Mesenchymal stem cell (in vitro differentiated cells and primary cell): ENCODE results near the gene FLG2. TPM values are rescaled to one million over a fixed set of nuclear protein-coding genes. Genes with fewer than 3 reads are reported as not detected.
"Not testable (repeated sequence)": the region's sequence is repeated elsewhere in the genome, so short reads cannot be mapped to it uniquely, and the experiment has no call there.

Experiments
- DNase-seq: peaks from one replicate; pipeline ENCODE4 v3.0.0-alpha.2; 2013
- H2AFZ ChIP-seq: one replicate; pipeline ENCODE4 v1.6.1; 2013; ENCODE audit warnings: low read depth, mild to moderate bottlenecking, control low read depth, inconsistent platforms, low read length, moderate library complexity
- H2AK5ac ChIP-seq: 2 replicates; pipeline ENCODE4 v1.6.1; 2013; ENCODE audit warnings: low read length, moderate library complexity, mild to moderate bottlenecking, inconsistent platforms; ENCODE audit not compliant: severe bottlenecking
- H2BK120ac ChIP-seq: one replicate; pipeline ENCODE4 v1.6.1; 2013; ENCODE audit warnings: low read depth, mild to moderate bottlenecking, inconsistent platforms, low read length, moderate library complexity
- H2BK12ac ChIP-seq, 2 experiments: one replicate each; pipeline ENCODE4 v1.6.1; 2013; ENCODE audit warnings: inconsistent platforms in 2 of 2, low read length in 2 of 2, mild to moderate bottlenecking in 2 of 2, moderate library complexity in 2 of 2, control low read depth in 1 of 2
- H2BK15ac ChIP-seq: one replicate; pipeline ENCODE4 v1.6.1; 2013; ENCODE audit warnings: mild to moderate bottlenecking, low read depth, inconsistent platforms; ENCODE audit not compliant: poor library complexity, severe bottlenecking
- H2BK5ac ChIP-seq: 2 replicates; pipeline ENCODE4 v1.6.1; 2013; ENCODE audit warnings: low read depth, mild to moderate bottlenecking, low read length, control low read depth, inconsistent platforms; ENCODE audit not compliant: poor library complexity, severe bottlenecking
- H3K14ac ChIP-seq, 2 experiments: one replicate each; pipeline ENCODE4 v1.6.1; 2013; ENCODE audit warnings: inconsistent platforms in 2 of 2, low read length in 2 of 2, control low read depth in 1 of 2, mild to moderate bottlenecking in 1 of 2, moderate library complexity in 1 of 2
- H3K18ac ChIP-seq, 2 experiments: one replicate each; pipeline ENCODE4 v1.6.1; 2013; ENCODE audit warnings: inconsistent platforms in 2 of 2, low read length in 2 of 2, control low read depth in 1 of 2, low read depth in 1 of 2, mild to moderate bottlenecking in 1 of 2
- H3K23ac ChIP-seq, 2 experiments: one replicate each; pipeline ENCODE4 v1.6.1; 2013; ENCODE audit warnings: inconsistent platforms in 2 of 2, low read length in 2 of 2, mild to moderate bottlenecking in 2 of 2, moderate library complexity in 2 of 2, control low read depth in 1 of 2
- H3K27ac ChIP-seq: 2 replicates; pipeline ENCODE4 v1.5.1; 2013; ENCODE audit warnings: mild to moderate bottlenecking, moderate library complexity, low read length, control low read depth, inconsistent platforms; ENCODE audit not compliant: poor library complexity, severe bottlenecking
- H3K27me3 ChIP-seq, 2 experiments: 2 replicates each; pipeline versions ENCODE4 v1.6.1 to v1.7.0; 2013; ENCODE audit warnings: low read length in 2 of 2, mild to moderate bottlenecking in 2 of 2, moderate library complexity in 2 of 2, control low read depth in 1 of 2, inconsistent platforms in 1 of 2; ENCODE audit not compliant: control insufficient read depth in 1 of 2, insufficient read depth in 1 of 2
- H3K36me3 ChIP-seq, 2 experiments: 2 replicates each; pipeline versions ENCODE4 v1.6.1 to v1.7.0; 2013; ENCODE audit warnings: low read length in 2 of 2, control low read depth in 1 of 2, inconsistent platforms in 1 of 2, low read depth in 1 of 2, mild to moderate bottlenecking in 1 of 2; ENCODE audit not compliant: insufficient read depth in 2 of 2, control insufficient read depth in 1 of 2
- H3K4ac ChIP-seq, 2 experiments: one replicate each; pipeline ENCODE4 v1.6.1; 2013; ENCODE audit warnings: inconsistent platforms in 2 of 2, low read length in 2 of 2, mild to moderate bottlenecking in 2 of 2, moderate library complexity in 2 of 2, control low read depth in 1 of 2, low read depth in 1 of 2
- H3K4me1 ChIP-seq: 2 replicates; pipeline ENCODE4 v1.6.1; 2013; ENCODE audit warnings: low read depth, low read length, control low read depth; ENCODE audit not compliant: control insufficient read depth, insufficient read depth
- H3K4me2 ChIP-seq: 2 replicates; pipeline ENCODE4 v1.6.1; 2013; ENCODE audit warnings: low read length, mild to moderate bottlenecking, inconsistent platforms; ENCODE audit not compliant: poor library complexity, severe bottlenecking
- H3K4me3 ChIP-seq, 2 experiments: 2 replicates each; pipeline versions ENCODE4 v1.5.1 to v1.7.0; 2013; ENCODE audit warnings: low read length in 2 of 2, mild to moderate bottlenecking in 2 of 2, control low read depth in 1 of 2, low read depth in 1 of 2; ENCODE audit not compliant: insufficient read depth in 1 of 2
- H3K79me1 ChIP-seq: replicated peaks from 2 replicates; pipeline ENCODE4 v1.6.1; 2013; ENCODE audit warnings: mild to moderate bottlenecking, control low read depth, low read length, inconsistent platforms; ENCODE audit not compliant: poor library complexity, severe bottlenecking
- H3K9ac ChIP-seq: 2 replicates; pipeline ENCODE4 v1.7.0; 2013; ENCODE audit warnings: mild to moderate bottlenecking, low read length, moderate library complexity
- H3K9me3 ChIP-seq: 2 replicates; pipeline ENCODE4 v1.7.0; 2013; ENCODE audit warnings: mild to moderate bottlenecking, low read length; ENCODE audit not compliant: control insufficient read depth
- H4K8ac ChIP-seq: one replicate; pipeline ENCODE4 v1.6.1; 2013; ENCODE audit warnings: inconsistent platforms, mild to moderate bottlenecking, low read length, moderate library complexity
- H4K91ac ChIP-seq: one replicate; pipeline ENCODE4 v1.6.1; 2013; ENCODE audit warnings: mild to moderate bottlenecking, low read length, inconsistent platforms
- WGBS: methylation state at CpG from one replicate; pipeline ENCODE4 v1.1.7; 2013; ENCODE audit warnings: mixed read lengths; 5-methylcytosine and 5-hydroxymethylcytosine counted together
- small RNA-seq: library from polyadenylated mRNA; stranded (forward); fragments of <200 nt; extraction: miRNeasy Mini kit (QIAGEN cat#:217004); gene quantifications from one replicate; pipeline ENCODE3, GENCODE V24; 2013; ENCODE audit warnings: low read depth

The FLG2 gene

DNA sequence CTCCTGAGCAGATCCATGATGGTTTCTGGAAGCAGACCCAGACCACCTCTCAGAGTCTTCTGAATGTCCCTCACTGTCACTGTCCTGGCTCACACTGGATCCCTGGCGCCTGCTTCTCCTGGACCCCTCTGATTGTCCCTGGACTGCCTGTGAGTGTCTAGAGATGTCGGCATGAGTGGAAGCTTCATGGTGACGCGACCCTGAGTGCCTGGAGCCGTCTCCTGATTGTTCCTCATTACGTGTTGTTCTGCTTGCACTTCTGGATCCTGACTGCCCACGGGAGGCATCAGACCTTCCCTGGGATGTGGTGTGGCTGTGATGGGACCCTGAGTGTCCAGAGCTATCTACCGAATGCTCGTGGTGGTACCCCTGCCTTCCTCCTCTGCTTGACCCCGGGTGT is 53.7 kb downstream of the FLG2 start:
- H2BK120ac ChIP-seq, H3K4me1 ChIP-seq, H3K27ac ChIP-seq, H3K79me1 ChIP-seq, H2BK5ac ChIP-seq, H3K4ac ChIP-seq, DNase-seq, H3K4me3 ChIP-seq, H4K91ac ChIP-seq, H2BK15ac ChIP-seq, H3K9ac ChIP-seq, H3K14ac ChIP-seq, H2AFZ ChIP-seq, H3K23ac ChIP-seq, H3K18ac ChIP-seq, H3K36me3 ChIP-seq, H4K8ac ChIP-seq, H2AK5ac ChIP-seq, H3K27me3 ChIP-seq, H3K4me2 ChIP-seq, H3K9me3 ChIP-seq, H2BK12ac ChIP-seq: not testable (repeated sequence)
- 74% methylated on average over 6 of the region's 10 CpGs for WGBS

DNA sequence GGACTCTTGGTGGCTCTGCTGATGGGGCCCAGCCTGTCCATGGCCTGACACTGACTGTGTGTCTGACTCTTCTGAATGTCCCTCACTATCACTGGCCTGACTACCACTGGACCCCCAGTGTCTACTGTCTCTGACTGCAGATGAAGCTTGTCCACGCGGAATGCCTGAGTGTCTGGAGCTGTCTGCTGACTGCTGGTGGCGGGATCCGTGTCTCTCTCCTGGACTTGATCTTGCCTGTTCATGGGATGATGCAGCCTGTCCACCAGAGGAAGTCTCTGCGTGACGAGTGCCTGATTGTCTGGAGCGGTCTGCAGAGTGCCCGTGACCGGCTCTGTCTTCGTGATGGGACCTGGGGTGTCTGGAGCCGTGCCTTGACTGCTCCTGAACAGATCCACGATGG is 55.0 kb downstream of the FLG2 start:
- not testable (repeated sequence) for H3K27ac ChIP-seq, H3K9ac ChIP-seq, H2AK5ac ChIP-seq, H3K18ac ChIP-seq, DNase-seq, H3K79me1 ChIP-seq, H3K4me3 ChIP-seq, H3K4ac ChIP-seq, H3K4me2 ChIP-seq, H2BK15ac ChIP-seq, H2BK12ac ChIP-seq, H3K27me3 ChIP-seq, H2AFZ ChIP-seq, H3K36me3 ChIP-seq, H4K91ac ChIP-seq, H2BK120ac ChIP-seq, H3K9me3 ChIP-seq, H3K23ac ChIP-seq, H2BK5ac ChIP-seq, H4K8ac ChIP-seq, H3K4me1 ChIP-seq, H3K14ac ChIP-seq
- WGBS: 89% methylated on average over 10 of the region's 12 CpGs

DNA sequence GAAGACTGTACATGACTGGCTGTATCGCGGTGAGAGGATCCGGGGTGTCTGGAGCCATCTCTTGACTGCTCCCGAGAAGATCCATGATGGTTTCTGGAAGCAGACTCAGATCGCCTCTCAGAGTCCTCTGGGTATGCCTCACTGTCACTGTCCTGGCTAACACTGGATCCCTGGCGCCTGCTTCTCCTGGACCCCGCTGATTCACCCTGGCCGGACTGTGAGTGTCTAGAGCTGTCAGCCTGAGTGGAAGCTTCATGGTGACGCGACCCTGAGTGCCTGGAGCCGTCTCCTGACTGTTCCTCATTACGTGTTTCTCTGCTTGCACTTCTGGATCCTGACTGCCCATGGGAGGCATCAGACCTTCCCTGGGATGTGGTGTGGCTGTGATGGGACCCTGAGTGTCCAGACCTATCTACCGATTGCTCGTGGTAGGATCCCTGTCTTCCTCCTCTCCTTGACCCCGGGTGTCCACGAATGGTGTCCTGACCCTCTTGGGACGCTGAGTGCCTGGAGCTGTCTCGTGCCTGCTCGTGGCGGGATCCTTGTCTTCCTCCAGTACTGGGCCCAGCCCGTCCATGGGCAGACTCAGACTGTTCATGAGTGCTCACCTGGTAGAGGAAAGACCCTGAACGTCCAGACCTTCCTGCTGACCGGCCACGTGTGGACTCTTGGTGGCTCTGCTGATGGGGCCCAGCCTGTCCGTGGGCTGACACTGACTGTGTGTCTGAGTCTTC is 56.5 kb downstream of the FLG2 start:
- not testable (repeated sequence) for H4K91ac ChIP-seq, H3K27ac ChIP-seq, H3K9me3 ChIP-seq, H3K4me2 ChIP-seq, H2BK15ac ChIP-seq, H3K9ac ChIP-seq, H2BK120ac ChIP-seq, H3K4me1 ChIP-seq, H3K4ac ChIP-seq, H2AK5ac ChIP-seq, H3K14ac ChIP-seq, H2BK5ac ChIP-seq, H3K23ac ChIP-seq, H3K18ac ChIP-seq, H3K79me1 ChIP-seq, DNase-seq, H4K8ac ChIP-seq, H3K36me3 ChIP-seq, H3K27me3 ChIP-seq, H3K4me3 ChIP-seq, H2BK12ac ChIP-seq, H2AFZ ChIP-seq
- 86% methylated on average over 16 of the region's 25 CpGs for WGBS

Small RNAs within 50 kb of the gene (small RNA-seq; reads per million reads assigned to genes)
- gene HMGN3P1: not detected
